SKM-1 (cell line): ENCODE measurements around the gene NSMCE1.

ENCODE experiments used
- DNase-seq: peaks from one replicate; lab custom pipeline; 2025; ENCODE audit not compliant: unreplicated experiment; lab: John Stamatoyannopoulos, UW

NSMCE1 gene

DNA sequence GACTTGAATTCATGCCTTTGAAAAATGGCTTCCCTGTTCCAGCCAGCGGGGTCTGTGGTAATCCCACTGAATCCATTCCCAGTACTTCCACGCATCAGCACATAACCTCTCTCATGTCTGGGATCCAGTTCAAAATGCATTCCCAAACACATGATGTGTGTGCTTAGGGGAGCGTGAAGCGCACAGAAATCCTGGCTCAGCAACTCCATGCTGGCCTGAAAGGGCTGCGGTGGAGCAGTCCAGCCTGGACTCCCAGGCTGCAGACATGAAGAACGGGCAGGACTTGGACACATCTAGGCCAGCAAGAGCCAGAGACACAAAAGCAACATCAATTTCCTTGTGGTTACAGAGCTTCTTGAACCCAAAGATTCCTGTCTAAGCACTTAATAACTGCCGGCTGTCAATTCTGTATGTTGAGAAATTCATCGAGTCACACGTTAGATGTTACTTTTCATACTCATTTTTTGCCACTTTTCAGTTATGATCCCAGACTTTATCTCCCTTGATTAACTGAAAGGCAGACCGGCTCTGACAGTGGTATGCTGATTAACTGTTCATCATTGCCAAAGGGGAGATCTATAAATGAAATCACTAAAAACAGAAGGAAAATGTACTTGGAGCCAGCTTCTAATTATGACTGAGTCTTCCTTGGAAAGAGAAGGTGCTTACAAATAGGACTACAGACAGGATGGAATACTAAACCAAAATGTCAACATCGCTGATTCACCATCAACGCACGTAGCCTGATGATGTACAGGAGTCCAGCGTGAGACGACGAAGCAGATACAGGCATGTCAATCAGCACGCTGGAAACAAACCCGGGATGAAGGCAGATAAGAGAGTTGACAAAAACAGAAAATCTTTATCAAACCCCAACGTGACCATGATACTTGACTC lies 23.0 kb downstream of the NSMCE1 start:
- DNase-seq: no peak

DNA sequence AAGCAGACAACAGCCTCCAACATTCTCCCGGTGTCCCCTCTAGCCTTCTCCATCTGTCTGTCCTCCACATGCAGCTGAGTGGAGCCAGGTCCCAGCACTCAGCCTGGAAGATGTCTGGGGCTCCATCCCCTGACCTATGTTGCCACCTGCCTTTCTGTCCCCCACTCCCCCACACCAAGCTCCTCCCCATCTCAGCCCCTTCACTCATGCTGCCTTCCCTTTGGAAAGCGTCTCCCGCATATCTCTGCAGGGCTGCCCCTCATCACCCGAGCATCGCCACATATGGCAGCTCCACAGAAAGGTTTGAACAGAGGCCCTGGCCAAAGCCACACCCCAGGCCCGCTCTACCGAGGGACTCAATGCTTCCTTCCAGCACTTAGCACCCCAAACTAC lies 24.2 kb downstream of the NSMCE1 start:
- no peak for DNase-seq

DNA sequence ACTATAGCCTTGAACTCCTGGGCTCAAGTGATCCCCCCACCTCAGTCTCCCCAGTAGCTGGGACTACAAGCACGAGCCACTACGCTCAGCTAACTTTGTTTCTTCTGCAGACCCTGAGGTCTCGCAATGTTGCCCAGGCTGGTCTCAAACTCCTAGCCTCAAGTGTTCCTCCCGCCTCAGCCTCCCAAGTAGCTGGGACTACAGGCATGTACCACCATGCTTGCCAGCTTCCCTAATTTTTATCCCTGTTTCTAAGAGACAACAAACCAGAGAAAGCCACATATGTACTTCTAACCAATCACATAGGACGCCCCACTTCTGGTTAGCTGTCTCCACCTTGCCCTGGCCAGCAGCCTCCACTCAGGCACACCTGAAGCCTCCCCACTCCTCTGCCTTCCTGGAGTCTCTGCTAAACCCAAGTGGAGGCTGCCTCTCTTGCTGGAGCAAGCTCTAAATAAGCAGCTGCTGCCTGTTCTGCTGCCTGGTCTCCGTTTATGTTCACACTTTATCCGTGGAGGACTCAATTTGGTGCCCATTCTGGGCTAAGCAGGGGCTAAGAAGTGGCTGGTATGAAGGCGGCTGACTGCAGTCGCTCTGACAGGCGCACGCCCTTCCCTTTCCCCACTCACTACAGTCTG lies 24.7 kb downstream of the NSMCE1 start:
- DNase-seq: no peak

DNA sequence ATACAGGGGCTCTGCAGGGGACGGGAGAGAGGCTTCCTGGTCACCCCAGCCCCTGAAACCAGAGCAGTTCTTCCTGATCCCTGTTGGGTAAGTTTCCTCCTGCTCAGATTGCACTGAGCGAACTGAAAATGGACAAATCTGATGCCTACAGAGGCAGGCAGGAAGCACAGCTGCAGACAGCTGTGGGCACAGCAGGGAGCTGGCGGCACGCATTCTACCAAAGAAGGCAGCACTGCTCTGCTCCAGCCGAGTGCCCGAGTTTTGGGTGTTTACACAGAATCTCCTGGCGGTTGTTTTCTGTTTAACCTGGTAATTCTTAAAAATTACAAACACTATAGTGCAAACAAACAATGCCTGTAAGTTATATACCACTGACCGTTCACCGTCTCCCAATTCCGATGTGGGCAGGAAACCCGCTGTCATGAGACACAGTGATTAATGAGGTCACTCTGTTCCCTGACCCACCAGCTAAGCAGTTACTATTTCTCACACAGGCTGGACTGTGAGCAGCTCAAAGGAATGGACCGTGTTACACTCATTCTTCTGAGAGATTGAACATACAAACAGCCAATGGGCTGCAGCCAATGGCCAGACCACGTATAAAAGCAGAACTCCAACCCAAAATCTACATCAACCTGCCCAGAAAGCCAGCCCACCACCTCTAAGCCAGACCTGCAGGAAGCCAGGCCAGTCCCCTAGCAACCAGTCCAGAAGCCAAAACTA lies 25.5 kb downstream of the NSMCE1 start:
- no peak for DNase-seq

DNA sequence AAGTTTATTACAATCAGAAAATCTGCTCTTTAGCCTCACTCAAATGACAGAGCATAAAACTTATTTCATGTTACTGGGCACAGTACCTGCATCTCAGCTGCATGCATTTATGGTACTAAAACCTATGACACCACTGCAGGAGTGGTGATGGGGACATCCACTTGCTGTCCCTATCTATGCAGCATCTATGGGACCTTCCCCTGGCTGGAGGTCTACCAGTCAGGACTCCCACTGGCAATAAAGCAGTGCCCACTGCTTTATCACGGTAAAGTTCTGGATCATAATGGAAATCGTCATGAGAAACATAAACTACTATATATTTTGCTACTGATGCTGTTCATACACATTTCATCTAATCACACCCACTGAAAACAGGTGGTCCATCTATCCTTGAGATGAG lies 26.2 kb downstream of the NSMCE1 start:
- no peak for DNase-seq

DNA sequence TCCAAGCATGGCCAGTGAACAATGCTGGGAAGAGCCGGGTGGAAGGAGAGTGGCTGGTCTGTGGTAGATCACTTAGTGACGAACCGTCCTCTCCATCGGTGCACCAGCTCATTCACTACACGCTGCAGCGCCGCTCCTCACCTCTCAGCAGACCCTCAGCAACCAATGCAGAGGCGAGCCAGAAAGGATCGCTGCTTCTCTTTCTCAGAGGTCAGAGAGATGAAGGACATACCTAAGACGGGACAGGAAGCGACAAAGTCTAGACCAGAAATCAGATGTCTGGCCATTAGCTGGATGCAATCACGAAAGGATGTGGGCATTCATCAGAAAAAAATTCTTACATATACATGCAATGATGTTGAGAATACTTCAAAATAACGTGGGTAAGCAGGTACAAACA lies 26.9 kb downstream of the NSMCE1 start:
- no peak for DNase-seq

DNA sequence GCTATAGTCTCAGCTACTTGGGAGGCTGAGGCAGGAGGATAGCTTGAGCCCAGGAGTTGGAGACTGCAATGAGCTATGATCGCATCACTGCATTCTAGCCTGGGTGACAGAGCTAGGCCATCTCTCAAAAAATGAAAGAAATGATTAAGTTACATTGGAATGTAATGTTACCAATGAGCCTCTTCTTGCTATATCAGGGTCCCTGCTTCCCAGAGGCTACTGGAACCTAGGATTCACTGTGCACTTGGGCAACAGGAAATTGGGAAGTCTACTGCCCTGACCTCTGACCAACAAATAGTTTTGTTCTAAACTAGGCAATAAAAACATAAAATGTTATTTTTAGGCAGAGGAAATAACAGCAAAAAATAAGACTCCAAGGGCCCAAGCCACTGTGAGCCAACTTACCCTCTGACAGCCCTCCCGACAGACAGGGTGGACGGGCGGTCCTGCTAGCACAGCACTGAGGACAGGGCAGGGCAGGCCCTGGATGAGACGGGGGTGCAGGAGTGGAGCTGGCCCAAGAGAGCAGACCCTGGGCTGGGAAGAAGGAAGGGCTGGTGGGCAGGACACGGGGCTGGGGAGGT lies 27.5 kb downstream of the NSMCE1 start:
- no peak for DNase-seq

DNA sequence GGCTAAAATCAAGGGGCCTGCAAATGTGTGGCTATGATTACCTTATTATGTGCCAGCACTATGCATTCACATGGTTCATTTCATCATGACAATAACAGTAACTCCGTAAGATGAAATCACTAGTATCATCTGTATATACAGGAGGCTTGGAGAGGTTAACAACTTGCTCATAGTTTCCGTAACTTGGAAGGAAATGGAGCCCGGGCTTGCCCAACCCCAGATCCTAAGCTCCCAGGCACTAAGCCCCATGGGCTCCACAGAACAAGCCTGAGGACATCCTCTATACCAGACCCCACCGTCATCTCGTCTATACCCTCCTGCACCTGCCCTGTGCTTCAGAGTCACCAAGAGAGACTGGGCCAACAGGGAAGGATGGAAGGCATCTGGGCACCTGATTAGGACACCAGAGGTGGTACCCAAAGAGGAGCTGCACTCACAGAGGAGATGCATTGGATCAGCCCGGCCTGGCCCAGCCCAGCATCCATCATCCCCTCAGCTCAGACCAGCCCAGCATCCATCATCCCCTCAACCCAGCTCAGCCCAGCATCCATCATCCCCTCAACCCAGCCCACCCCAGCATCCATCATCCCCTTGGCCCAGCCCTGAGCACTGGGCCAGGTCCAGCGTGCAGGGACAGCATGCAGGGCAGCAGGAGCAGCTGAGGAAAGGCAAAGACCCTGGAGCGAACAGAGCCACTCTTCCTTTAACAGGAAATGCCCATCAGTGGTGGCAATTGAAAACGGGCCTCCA lies 28.5 kb downstream of the NSMCE1 start:
- DNase-seq: no peak

DNA sequence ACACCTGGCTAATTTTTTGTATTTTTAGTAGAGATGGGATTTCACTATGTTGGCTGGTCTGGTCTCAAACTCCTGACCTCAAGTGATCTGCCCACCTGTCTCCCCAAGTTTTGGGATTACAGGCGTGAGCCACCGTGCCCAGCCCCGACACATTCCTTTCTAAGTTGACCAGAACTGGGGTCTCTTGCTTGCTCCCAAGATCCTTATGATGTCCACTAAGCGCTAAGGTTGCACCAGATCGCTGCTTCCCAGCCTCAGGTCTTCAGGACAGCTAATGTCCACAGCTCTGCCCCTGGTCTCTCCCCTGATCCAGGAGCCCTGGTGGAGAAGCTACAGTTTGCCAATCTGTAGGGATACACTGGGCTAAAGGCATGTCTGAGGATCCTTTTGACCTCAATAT lies 29.5 kb downstream of the NSMCE1 start:
- DNase-seq: no peak

DNA sequence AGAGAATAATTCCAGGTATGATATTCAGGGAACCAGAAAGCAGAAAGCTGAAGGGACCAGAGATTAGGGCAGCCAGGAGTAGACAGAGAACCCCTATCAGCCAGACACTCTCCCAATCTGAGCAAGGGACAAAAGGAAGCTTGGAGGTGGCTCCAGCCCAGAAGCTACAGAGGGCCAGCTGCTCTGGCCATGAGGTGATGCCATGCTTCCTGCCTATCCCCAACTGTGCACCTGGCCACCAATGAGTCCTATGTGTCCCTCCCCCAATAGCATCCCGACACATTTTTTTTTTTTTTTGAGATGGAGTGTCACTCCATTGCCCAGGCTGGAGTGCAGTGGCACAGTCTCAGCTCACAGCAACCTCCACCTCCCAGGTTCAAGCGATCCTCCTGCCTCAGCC lies 30.0 kb downstream of the NSMCE1 start:
- DNase-seq: no peak

DNA sequence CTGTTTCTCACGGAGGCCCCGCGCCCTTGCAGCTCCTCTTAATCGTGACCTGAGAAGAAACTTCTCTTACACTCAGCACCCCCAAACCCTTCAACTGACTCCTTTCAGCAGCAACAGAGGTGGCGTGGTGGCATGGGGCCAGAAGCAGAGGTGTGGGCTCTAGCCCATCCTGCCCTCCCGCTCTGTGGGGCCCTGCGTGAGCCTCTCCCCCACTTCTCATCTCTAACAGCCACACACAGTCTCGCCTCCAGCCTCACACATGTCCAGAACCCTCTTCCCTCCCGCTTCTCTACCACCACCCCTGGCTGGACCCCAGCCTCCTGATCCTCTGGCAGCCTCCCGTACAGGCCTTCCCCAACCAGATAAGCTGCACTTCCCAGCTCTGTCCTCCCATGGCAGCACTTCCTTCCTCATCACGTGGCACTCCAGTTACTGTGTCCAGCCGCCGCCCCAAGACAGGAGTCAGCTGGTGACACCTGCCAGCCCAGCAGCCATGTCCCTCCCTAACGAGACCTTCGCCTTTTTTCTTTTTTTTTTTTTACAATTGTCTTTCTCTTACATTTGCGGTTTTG lies 30.5 kb downstream of the NSMCE1 start:
- no peak for DNase-seq

DNA sequence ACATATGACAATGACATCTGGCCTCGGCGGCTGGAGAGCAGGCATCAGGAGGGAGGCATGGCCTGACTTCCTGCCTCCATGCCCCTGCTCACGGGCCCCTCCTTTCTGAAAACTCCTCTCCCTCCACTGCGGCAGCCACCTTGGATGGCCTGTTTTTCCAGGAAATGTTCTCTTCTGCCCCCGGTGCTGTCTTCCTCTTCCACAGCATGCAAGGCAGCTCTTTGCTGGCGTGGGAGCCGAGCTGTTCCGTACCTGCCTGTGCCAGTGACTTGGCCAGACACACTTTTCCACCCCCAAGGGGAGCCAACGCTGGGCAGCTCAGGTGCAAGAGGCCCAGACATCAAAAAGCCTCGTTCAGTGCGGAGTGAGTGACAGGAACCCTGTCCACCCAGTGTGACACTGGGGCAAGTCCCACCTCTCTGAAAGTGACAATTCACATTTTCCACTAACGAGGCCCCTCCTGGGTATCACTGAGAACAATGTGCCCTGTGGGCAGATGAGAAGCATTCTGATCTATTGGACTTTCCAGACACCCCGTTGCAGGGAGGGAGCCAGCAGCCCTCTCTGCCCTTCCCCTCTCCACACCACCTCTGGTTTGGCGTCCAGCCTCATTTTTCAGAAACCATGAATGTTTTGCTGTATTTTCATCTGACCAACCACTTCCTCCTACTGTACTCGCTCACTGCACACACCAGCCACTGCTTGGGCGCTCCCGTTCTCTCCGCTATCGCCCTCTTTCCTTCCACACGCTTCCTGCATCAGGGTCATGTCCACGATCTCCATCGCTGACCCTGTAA lies 31.2 kb downstream of the NSMCE1 start:
- no peak for DNase-seq

DNA sequence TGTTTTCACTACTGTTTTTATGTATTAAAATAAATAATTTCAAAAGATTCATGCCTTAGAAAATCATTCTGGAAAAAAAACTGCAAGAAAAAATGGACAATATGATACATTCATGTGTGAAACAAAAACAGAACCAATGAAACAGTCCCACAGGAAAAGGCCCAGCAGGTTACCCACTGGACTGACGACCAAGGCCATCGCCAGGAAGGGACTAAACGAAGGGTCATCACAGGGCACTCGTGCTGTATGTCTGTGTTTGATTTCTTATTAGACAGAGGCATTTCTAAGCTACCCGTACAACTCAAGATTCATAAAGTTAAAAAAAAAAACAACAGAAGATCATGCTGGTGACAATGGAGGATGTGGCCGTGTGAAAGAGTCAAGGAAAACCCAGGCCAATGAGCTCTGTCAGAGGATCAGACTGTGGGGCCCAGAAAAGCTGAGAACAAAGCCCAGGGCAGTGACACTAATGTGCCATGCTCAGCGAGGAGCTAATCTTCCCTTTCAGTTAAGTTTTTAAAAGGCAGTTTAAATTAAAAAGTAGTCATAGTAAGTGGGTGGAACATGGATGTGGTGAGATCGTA lies 31.8 kb downstream of the NSMCE1 start:
- no peak for DNase-seq

DNA sequence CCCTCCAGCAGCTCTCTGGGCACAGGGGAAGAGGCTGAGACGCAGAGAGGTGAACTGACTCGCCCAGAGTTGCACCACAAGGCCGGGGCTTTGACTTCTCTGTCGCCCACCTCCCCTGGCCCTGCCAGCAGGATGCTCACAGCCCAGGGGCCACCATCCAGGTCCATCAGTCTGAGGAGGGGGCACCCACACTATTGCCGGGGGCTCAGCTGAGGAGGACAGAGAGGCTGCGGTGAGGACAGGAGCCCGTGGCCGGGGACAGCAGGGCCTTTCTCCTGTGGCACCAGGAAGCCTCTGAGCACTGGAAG lies 32.7 kb downstream of the NSMCE1 start:
- DNase-seq: no peak

DNA sequence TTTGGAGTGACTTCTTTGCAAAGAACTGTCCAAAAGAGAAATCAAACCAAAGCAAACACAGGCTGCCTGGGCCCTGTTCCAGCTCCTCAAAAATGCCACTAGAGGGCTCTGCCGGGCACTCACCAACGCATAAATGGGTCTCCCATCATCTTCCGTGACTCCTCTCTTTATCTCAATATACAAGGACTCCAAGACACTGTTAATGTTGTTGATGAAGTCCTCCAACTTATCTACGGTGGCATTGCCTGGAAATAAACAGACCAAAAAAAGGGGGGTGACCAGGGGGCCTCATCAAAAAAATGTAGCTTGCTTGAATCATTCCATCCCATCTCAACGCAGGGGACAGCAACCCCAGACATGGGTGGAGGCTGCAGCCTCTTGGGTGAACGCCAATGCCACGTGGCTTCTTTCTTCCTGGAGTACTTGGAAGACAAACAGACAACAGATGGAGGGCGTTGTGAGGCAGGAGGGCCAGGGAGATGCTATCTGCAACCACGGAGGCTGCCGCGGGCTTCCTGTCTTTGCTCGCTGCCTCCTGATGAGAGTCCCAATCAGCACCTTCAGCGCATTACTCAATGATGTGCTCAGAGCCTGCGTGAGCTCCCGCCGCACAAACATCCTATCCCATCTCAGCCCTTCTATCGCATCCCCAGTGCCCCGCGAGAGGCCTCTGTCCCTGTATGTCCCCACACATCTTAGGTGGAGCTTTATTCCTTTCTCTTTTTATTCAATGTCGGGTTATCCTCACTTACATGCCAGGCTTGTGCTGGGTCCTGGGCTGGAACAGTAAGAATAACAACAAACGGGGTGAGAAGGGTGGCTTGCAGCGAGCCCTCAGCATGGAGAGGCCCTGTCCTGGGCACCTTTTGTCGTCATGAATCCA lies 33.3 kb downstream of the NSMCE1 start:
- peak; percentile 34 for DNase-seq

DNA sequence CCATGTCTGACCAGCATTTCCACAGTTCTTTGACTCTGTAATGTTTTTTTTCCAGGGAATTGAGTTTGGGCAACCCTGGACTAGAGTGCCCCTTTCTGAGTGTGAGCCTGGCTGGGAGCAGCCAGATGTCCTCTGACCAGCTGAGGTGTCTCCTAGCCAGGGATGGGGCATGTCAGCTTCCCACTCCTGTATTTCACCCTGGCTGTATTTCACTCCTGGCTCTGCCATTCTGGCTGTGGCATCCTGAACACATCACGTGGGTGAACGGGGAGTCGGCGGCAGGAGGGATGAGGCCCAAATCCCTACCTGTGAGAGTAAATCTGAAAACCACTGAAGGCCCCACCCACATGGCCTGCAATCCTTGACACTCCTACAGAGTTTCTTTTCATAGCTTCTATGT lies 34.0 kb downstream of the NSMCE1 start:
- DNase-seq: no peak

DNA sequence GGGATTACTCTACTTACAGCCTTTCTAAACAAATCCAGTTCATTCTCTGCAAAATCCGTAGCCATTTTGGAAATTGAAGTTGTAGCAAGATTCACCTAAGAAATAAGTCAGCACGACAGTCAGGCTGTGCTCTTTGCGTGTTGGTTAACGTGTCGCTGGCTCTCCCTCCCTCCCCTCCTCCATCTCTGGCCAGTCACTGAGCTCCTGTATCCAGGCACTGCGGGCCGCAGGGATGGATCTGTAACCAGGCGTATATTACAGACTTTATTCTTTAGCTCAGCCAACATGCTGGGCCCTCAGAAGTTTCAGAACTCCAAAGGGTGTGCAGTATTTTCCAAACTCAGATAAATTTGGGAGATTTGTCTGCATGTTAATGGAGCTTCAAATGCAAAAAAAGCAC lies 34.4 kb downstream of the NSMCE1 start:
- no peak for DNase-seq

DNA sequence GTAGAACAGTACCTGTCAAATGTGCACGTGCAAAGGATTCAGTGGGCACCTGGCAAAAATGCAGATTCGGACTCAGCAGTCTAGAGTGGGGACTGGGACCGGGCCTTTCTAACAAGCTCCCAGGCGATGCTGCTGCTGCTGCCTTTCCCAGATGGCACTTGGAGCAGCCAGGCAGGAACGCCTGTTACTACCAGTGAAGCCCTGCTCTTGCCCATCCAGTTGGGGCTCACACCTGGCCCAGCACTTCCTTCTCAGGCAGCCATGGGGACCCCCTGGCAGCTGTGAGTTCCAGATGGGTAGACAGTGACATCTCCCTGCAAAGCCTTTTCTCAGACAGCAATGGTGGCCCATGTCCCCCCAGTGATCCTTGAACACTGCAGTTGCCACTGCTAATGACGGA lies 34.8 kb downstream of the NSMCE1 start:
- DNase-seq: no peak
